OCI-LY1 (cell line): ENCODE results near the gene BNIP5.
"Not testable (repeated sequence)": the region's sequence is repeated elsewhere in the genome, so short reads cannot be mapped to it uniquely, and the experiment has no call there.

Source experiments
- H2AFZ ChIP-seq: fragments of 200-600 bp; sonication (generic), shearing (Covaris generic); 2 replicates; pipeline ENCODE4 v1.6.0; 2014; ENCODE audit warnings: antibody characterized with exemption, mild to moderate bottlenecking, low read length
- H3F3A ChIP-seq: fragments of 200-600 bp; sonication (generic), shearing (Covaris generic); 2 replicates; pipeline ENCODE4 v1.6.0; 2014; ENCODE audit warnings: mild to moderate bottlenecking, antibody characterized with exemption, low read length, moderate library complexity; ENCODE audit not compliant: insufficient read depth
- H3K27ac ChIP-seq: fragments of 200-600 bp; sonication (generic); 2 replicates; pipeline ENCODE4 v1.5.1; 2014; ENCODE audit warnings: low read length, mixed run types, mild to moderate bottlenecking, low read depth; ENCODE audit not compliant: poor library complexity, severe bottlenecking
- H3K27me3 ChIP-seq: fragments of 200-600 bp; sonication (generic); 2 replicates; pipeline ENCODE4 v1.6.0; 2014; ENCODE audit warnings: antibody characterized with exemption, mild to moderate bottlenecking, low read length, moderate library complexity; ENCODE audit not compliant: insufficient read depth
- H3K36me3 ChIP-seq: fragments of 200-600 bp; sonication (generic); 2 replicates; pipeline ENCODE4 v1.6.1; 2014; ENCODE audit warnings: mild to moderate bottlenecking, antibody characterized with exemption, low read length, moderate library complexity, mixed read lengths; ENCODE audit not compliant: insufficient read depth
- H3K4me1 ChIP-seq: fragments of 200-600 bp; sonication (generic); 2 replicates; pipeline ENCODE4 v1.5.1; 2014; ENCODE audit warnings: mild to moderate bottlenecking, low read length, moderate library complexity; ENCODE audit not compliant: insufficient read depth, severe bottlenecking
- H3K4me2 ChIP-seq: fragments of 200-600 bp; sonication (generic), shearing (Covaris generic); 2 replicates; pipeline ENCODE4 v1.6.1; 2014; ENCODE audit warnings: low read length
- H3K4me3 ChIP-seq: fragments of 200-600 bp; sonication (generic); 2 replicates; pipeline ENCODE4 v1.5.1; 2014; ENCODE audit warnings: low read length, low read depth, mild to moderate bottlenecking, mixed read lengths; ENCODE audit not compliant: poor library complexity, severe bottlenecking
- H3K79me2 ChIP-seq: fragments of 200-600 bp; shearing (Covaris generic); 2 replicates; pipeline ENCODE4 v1.6.1; 2016; ENCODE audit warnings: mixed run types, low read length, mixed read lengths; ENCODE audit not compliant: insufficient read depth
- H3K9ac ChIP-seq: fragments of 200-600 bp; sonication (generic), shearing (Covaris generic); 2 replicates; pipeline ENCODE4 v1.6.1; 2014; ENCODE audit warnings: mild to moderate bottlenecking, low read length, mixed read lengths
- H3K9me2 ChIP-seq: fragments of 200-600 bp; sonication (generic), shearing (Covaris generic); 2 replicates; pipeline ENCODE4 v1.6.1; 2014; ENCODE audit warnings: low read depth, mild to moderate bottlenecking, low read length, mixed read lengths
- H3K9me3 ChIP-seq: fragments of 200-600 bp; shearing (Covaris generic); 2 replicates; pipeline ENCODE4 v1.6.1; 2014; ENCODE audit warnings: low read length, mixed read lengths
- H4K20me1 ChIP-seq: fragments of 200-600 bp; sonication (generic), shearing (Covaris generic); 2 replicates; pipeline ENCODE4 v1.6.0; 2016; ENCODE audit warnings: mild to moderate bottlenecking, low read length; ENCODE audit not compliant: insufficient read depth
- CTCF ChIP-seq: fragments of 200-600 bp; sonication (generic), shearing (Covaris generic); IDR thresholded peaks from 2 replicates; pipeline ENCODE4 v1.5.1; 2017; ENCODE audit warnings: mild to moderate bottlenecking, antibody characterized with exemption, low read length, moderate library complexity, mixed read lengths
- EZH2 ChIP-seq: fragments of 200-600 bp; sonication (generic), shearing (Covaris generic); IDR thresholded peaks from 2 replicates; pipeline ENCODE4 v1.8.0; 2017; ENCODE audit warnings: borderline replicate concordance, mixed run types, mild to moderate bottlenecking, antibody characterized with exemption, low read length, moderate library complexity, mixed read lengths

BNIP5 gene

GRCh38 chr6:36340618-36341454 lies 4.1 kb upstream of the BNIP5 start:
- H3K9me3 ChIP-seq = no peaks in the 10 kb centered on the region
- TF ChIP-seq EZH2 (no peak), CTCF (peak; percentile 96)
- H2AFZ ChIP-seq = no peak overlapping the region
- no peaks in the 10 kb centered on the region for H3K27me3 ChIP-seq
- H3K79me2 ChIP-seq = no peaks in the 10 kb centered on the region
- H3F3A ChIP-seq = no peaks in the 10 kb centered on the region
- peaks cover 5% of the 10 kb centered on the region for H3K4me1 ChIP-seq
- no peak overlapping the region for H3K9ac ChIP-seq
- no peak overlapping the region for H3K27ac ChIP-seq
- peak overlapping the region; percentile 20 for H3K4me3 ChIP-seq
- H3K9me2 ChIP-seq = no peaks in the 10 kb centered on the region
- H3K4me2 ChIP-seq = peak overlapping the region; percentile 49
- H3K36me3 ChIP-seq = no peaks in the 10 kb centered on the region
- H4K20me1 ChIP-seq = no peaks in the 10 kb centered on the region

GRCh38 chr6:36340306-36340617 lies 3.6 kb upstream of the BNIP5 start:
- Histone ChIP-seq H3K27me3 (no peaks in the 10 kb centered on the region), H3F3A (no peaks in the 10 kb centered on the region), H3K36me3 (no peaks in the 10 kb centered on the region), H3K27ac (no peak overlapping the region), H3K9me3 (no peaks in the 10 kb centered on the region), H3K4me2 (no peak overlapping the region), H3K9ac (no peak overlapping the region), H3K9me2 (no peaks in the 10 kb centered on the region), H4K20me1 (no peaks in the 10 kb centered on the region), H3K4me3 (no peak overlapping the region), H3K4me1 (peaks cover 5% of the 10 kb centered on the region), H3K79me2 (no peaks in the 10 kb centered on the region), H2AFZ (no peak overlapping the region)
- no peak for TF ChIP-seq CTCF
- no peak for TF ChIP-seq EZH2

- no peak for TF ChIP-seq EZH2
- no peak for TF ChIP-seq CTCF
- Histone ChIP-seq H3K79me2 (no peaks in the 10 kb centered on the region), H2AFZ (no peak overlapping the region)
Observed at GRCh38 chr6:36339146-36339545, 2.5 kb upstream of the BNIP5 start.

GRCh38 chr6:36338223-36338622 lies 1.5 kb upstream of the BNIP5 start:
- H3K27me3 ChIP-seq, H3K4me3 ChIP-seq, H3F3A ChIP-seq, H3K4me1 ChIP-seq, H3K27ac ChIP-seq, H2AFZ ChIP-seq, H4K20me1 ChIP-seq, H3K9me3 ChIP-seq, H3K9me2 ChIP-seq, H3K36me3 ChIP-seq, H3K79me2 ChIP-seq, H3K9ac ChIP-seq, H3K4me2 ChIP-seq: not testable (repeated sequence)

More at GRCh38 chr6:36339146-36339545, 2.5 kb upstream of the BNIP5 start:
- Histone ChIP-seq H3K4me1 (peaks cover 5% of the 10 kb centered on the region), H3F3A (no peaks in the 10 kb centered on the region), H3K9ac (no peak overlapping the region), H3K9me3 (no peaks in the 10 kb centered on the region), H3K4me3 (no peak overlapping the region), H3K27me3 (no peaks in the 10 kb centered on the region; the same call in 1 of the 2 replicates), H3K9me2 (no peaks in the 10 kb centered on the region), H3K36me3 (no peaks in the 10 kb centered on the region), H3K27ac (no peak overlapping the region), H4K20me1 (no peaks in the 10 kb centered on the region), H3K4me2 (no peak overlapping the region)
